Panc1 (cell line): ENCODE results near the gene WNT3.

Source experiments
- CTCF ChIP-seq: fragments of 450-650 bp; IDR thresholded peaks from 2 replicates; pipeline ENCODE4 v1.5.1; 2017; ENCODE audit warnings: mild to moderate bottlenecking
- REST ChIP-seq, 2 experiments: IDR thresholded peaks; 2 replicates each; pipeline ENCODE4 v1.6.1; 2011 to 2012; ENCODE audit warnings: low read depth in 2 of 2, control low read depth in 1 of 2, low read length in 1 of 2, mild to moderate bottlenecking in 1 of 2, moderate library complexity in 1 of 2; ENCODE audit not compliant: insufficient read depth in 1 of 2

GRCh38 chr17:46766493-46767491 lies 51.7 kb downstream of the WNT3 start:
- TF ChIP-seq CTCF (no peak), REST (IDR thresholded peaks at IDR 0.05; ENCODE audit: insufficient read depth in 1 of 2, low read depth in 2 of 2, low read length in 1 of 2) (no peak)
